SH-SY5Y (cell line): Measurements from ENCODE around the gene CPLX1.
A peak's percentile ranks its signal among the peaks of the same experiment; 100 is the strongest.

ENCODE experiments used
- GATA2 ChIP-seq: IDR thresholded peaks from 2 replicates; pipeline ENCODE4 v1.6.1; 2011; ENCODE audit warnings: mild to moderate bottlenecking, low read depth, low read length
- GATA3 ChIP-seq: IDR thresholded peaks from 2 replicates; pipeline ENCODE4 v1.6.1; 2011; ENCODE audit warnings: low read depth, mild to moderate bottlenecking, low read length, moderate library complexity

Gene CPLX1

DNA sequence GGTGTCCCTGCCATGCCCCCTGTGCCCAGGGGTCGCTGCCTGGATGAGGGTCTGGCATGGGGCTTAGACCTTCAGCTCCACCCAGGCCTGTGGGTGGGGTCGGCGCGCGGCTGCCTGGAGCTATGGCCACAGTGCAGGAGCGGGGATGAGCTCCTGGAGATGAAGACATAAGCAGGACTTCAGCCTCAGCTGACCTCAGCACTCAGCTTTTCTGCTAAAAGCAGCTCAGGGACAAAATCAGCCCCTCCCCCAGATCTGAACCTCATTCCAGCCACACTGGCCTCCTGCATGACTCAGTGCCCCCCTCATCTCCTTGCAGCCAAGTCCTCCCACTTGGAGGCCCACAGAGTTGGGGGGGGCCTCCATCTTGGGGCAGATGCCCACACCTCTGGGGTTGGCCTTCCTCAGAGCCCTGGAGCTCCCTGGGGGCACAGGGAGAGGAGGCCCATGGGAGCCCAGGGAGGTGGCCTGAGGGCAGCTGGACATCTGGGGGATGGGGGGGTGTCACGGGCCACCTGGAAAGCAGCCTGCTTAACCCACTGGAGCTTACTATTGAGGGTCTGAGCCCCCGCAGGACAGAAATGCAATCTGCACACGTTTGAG, 19.4 kb upstream of the CPLX1 start:
- TF ChIP-seq GATA3 (no peak), GATA2 (no peak)

DNA sequence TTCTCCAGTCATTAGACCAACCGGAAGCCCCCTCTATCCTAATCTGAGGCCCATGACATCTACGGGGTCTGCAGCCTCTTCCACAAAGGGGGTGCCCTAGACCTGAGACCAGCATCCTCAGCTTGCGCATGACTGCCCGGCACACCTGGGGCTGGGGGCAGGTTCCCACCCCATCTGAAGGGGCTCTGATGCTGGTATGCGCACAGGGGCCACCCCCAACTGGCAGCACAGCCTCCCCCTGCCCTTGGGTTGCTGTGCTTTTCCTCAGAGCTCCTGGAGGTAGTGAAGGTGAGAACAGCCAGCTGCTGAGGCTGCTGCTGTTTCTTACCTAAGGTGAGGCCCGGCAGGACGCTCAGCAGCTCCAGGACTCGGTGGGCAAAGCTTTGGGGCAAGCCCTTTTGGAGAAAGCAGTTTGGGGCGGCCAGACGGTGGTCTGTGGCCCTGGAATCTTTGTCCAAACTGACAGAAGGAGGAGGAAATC, 18.9 kb upstream of the CPLX1 start:
- TF ChIP-seq GATA3 (no peak), GATA2 (no peak)

DNA sequence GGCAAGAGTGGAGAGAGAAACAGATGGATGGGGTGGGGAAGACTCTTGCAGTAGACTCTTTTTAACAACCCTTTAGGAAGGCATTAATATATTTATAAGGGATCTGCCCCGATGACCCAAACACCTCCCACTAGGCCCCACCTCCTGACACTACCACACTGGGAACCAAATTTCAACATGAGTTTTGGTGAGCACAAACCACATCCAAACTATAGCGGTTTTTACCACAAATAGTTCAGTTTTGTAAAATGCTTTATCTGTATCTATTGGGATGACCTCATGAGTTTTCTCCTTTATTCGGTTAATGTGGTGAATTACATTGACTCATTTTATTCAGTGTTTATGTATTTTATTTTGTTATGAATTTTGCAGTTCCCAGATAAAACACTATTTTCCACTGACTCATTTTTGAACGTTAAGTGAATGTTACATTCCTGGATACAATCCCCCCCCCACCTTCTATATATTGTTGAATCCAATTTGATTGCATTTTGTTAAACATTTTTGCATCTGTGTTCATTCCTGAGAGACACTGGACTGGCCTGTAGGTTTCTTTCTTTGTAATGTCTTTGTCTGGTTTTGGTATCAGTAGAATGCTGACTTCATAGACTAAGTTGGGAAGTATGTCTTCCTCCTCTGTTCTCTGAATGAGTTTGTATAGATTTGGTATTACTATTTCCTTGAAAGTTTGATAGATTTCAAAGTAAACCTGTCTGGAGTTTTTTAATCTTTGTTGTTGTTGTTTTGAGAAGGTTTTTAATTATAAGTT, 13.9 kb upstream of the CPLX1 start:
- TF ChIP-seq GATA3 (no peak), GATA2 (no peak)

DNA sequence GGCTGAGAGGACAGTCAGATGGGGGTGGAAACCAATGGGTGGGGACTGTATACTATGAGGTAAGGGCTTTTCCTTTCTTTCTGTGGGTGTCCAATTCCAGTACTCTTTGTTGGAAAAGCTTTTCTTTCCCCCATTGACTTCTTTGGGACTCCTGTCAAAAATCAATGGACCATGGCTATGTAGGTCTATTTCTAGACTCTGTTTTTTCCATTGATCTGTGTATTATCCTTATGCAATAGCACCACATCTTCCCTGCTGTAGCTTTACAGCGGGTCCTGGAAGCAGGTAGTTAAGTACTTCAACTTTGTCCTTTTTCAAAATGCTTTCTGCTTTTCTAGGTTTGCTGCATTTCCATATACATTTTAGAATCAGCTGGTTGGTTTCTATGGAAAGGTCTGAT, 11.8 kb upstream of the CPLX1 start:
- TF ChIP-seq GATA2 (no peak), GATA3 (no peak)

DNA sequence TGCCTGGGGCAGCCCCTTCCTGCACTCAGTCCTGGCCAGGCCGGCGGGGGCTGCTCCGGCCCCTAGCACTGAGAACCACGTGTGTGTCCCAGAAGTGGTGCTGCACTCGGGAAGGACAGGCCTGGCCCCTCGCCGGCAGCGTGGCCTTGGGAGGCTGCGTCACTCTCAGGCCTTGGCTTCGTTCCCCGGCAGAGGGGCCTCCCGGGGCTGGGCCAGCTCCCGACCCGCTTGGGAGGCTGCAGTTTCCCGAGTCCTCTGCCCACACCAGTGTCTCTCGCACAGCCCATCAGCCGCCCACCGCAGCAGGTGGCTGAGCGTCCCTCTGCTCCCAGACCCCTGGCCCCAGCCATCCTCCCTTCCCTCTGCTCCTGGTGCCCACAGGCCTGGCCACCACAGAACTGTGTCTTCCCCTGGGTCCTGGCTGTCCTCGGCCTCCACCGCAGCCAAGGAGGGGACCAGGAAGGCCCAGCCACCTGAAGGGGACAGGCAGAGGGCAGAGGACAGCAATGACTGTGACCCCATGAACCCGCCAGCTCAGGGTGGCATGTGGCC, 10.9 kb upstream of the CPLX1 start:
- no peak for TF ChIP-seq GATA2
- TF ChIP-seq GATA3: no peak

DNA sequence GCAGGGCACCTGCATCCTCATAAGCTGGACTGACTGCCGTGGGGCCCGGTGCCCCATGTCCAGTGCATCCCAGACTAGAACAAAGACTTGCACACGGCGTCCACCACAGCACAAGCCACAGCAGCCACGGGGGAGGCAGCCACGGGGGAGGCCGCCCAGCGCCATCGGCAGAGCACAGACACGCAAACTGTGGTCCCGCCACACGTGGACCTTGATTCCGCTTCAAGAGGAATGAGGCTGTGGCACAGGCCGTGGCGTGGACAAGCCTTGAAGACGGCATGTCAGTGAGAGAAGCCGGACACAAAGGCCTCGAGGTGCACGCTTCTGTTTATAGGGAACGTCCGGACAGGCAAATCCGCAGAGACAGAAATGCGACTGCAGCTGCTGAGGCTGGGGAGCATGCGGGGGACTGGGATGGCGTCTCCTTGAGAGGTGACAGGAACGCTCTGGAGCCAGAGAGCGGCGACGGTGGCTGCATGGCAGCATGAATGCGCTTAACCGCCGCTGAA, 10.1 kb upstream of the CPLX1 start:
- TF ChIP-seq GATA2 (no peak), GATA3 (no peak)

DNA sequence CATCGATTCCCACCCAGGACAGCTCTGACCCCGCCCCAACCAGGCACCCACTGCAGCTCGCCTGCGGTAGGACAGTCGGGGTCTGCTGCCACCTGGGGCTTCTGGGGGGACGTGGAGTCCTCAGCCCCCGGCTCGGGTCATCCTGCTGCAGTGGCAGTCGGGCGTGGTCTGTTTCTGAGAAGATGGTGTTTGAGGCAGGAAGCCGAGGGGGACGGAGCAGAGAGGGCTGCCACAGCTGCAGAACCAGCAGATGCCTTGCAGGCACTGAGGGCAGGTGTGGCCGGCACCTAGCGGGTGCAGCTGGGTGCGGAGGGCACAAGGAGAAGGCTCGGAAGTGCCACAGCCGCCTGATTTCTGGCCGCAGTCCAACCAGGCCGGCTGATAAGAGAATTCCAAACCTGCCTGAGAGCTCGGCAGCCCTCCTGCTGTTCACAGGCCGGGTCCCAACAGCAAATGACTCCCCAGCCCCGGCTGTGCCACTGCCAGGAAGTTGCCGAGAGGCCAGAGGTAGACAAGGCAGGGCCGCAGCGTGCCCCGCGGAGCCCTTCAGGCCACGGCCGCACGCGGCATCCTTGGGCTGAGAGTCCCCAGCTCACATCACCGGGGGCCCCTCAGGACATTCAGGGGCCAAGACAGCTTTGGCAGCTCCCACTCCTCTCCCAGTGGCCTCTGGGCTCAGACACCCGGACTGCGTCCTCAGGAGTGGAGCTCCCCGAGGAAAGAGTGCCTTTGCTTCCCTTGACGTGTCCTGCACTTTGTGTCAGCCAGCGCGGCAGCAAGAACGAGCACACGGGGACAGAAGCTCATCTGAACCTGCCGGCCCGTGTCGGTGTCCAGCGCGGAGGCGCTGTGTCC, 9.4 kb upstream of the CPLX1 start:
- TF ChIP-seq GATA3: no peak
- peak; percentile 87 for TF ChIP-seq GATA2

DNA sequence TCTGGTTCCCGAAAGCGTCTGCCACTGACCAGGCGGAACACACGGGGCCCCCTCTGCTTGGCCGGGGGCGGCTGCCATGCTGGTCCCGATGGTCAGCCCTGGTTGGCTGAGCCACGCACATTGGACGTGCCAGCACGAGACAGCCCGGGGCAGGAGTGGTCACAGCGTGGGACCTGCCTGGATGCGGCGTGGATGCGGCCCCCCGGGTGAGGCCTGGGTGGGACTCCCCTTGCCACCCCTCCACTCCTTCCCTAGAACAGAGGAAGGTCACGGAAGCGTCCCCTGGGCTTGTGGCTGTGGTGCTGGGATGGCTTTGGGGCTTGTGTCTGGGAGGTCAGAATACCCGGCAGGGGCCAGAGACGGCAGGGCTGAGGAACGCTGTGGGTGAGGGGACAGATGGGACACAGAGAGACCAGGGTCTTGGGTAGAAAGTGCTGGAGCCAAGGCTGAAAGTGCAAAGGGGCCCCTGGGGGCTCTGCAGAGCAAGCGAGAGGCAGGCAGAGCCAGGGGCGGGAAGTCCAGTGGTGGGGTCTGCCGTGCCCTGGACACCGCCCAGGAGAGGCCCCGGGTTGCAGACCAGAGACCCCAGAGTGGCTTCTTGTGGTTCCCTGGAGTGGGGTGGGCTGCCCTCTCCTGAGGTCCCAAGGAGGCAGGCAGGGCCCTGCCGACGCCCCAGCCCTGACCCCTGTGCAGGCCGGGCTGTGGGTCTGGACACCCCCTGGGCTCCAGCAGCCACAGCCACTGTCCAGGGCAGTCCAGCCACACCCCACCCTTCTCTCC, 8.6 kb upstream of the CPLX1 start:
- TF ChIP-seq GATA3 (no peak), GATA2 (no peak)

DNA sequence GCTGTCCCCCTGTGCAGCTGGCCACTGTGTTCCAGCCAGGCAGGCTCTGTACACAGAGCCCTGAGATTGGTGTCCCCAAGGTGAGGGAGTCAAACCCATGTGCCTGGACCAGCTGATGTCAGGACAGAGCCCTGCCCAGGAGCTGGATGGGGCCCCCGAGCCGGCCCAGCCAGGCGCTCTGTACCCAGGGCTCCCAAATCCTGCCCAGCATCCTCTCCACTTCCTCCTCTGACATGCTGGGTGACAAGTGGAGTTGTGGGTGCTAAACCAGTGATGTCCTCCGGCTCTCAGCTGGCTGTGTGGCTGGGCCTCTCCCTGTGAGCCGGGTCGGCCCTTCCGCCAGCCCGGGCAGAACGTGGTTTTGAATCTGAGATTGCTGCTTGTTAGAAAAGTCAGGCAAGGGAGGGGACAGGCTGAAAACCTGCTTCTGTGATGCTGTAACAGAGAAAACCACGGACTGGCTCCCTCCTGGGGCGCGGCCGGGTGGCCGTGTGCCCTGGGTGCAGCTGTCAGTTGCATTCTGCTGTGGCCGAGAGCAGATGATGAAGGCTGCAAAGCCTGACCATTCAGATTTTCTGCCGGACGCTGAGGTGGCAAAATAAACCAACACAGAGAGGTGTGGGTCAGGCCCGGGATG, 7.9 kb upstream of the CPLX1 start:
- TF ChIP-seq GATA3: no peak
- TF ChIP-seq GATA2: no peak

DNA sequence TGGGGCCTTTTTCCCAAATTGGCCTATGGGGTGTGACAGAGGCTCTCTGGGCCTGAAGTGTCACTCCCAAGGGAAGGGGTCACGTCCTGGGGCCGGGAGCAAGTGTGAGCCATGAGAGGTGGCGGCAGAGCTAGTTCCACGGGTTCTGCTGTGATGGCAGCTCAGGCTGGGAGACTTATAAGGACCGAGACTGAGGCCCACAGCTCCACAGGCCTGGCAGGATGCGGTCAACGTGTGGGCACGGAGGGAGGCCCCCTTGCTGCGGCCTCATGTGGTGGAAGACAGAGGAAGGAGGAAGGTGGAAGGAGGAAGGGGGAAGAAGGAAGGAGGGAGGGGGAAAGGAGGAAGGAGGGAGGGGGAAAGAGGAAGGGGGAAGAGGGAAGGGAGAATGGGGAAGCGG, 7.2 kb upstream of the CPLX1 start:
- TF ChIP-seq GATA2: no peak
- TF ChIP-seq GATA3: no peak

DNA sequence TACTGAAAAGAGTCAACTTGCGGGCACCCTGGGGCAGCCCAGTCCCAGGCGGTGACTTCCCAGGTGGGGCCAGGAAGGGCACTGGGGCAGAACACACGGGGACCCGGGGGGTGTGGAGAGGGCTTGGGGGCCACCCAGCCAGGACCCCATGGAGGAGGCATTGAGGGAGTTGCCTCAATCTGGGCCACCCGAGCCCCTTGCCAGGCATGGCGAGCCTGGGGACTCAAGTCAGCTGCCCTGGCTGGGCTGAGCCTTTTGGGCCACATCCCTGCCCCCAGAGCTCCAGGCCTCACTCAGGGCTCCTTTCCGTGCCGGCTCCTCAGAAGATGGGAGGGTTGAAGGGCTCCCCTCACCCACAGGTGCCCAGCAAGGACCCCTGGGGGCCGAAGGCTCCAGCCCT, 6.6 kb upstream of the CPLX1 start:
- TF ChIP-seq GATA3 (no peak), GATA2 (no peak)

DNA sequence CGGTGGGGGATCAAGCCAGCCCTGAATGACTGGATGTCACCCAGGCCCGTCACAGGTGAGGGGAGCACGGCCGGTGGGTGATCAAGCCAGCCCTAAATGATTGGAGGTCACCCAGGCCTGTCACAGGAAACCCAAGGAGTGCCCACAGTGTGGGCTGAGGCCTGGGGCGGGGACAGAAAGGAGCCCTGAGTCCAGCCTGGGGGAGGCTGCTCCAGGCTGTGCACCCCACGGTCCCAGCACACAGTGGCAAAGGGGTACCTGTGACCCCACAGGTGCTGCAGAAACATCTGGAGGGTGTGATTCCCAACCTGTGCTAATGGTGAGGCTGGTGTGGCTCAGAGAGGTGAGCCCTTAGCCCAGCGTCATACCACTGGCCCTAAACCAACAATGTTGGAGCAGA, 6.2 kb upstream of the CPLX1 start:
- TF ChIP-seq GATA3 (no peak), GATA2 (no peak)

DNA sequence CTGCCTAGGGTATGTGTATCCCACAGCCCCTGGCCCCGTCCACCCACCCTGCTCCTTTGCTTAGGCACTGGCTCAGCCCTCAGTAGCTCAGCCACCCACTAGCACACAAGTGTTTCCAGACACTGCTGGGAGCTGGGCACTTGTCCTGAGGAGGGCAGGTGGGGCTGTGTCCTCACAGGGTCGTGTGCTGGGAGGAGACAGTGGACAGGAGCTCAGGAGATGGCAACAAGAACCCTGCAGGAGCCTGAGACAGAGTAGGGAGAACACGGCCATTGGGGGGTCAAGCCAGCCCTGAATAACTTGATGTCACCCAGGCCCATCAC, 5.5 kb upstream of the CPLX1 start:
- TF ChIP-seq GATA3 (no peak), GATA2 (no peak)
